Measurements from ENCODE around the gene UBR4. TPM values are rescaled to one million over a fixed set of nuclear protein-coding genes. Genes with fewer than 3 reads are reported as not detected.

UBR4 gene
- total RNA-seq, 2 experiments from 2014 or later = 121 to 126 TPM

- H3K36me3 ChIP-seq (ENCODE audit: insufficient read depth, low read length) = peaks cover 100% of the 10 kb centered on the region
- no peaks in the 10 kb centered on the region for H3K4me1 ChIP-seq (ENCODE audit: insufficient read depth, low read length, poor library complexity, severe bottlenecking)
- no peak overlapping the region for H3K27ac ChIP-seq (ENCODE audit: low read depth, low read length, poor library complexity, severe bottlenecking)
- intact Hi-C loops (cut with micrococcal nuclease; ENCODE audit: unreplicated experiment) = no loop called here
- no peaks in the 10 kb centered on the region; the same call in 1 of the 2 replicates for H4K20me1 ChIP-seq (ENCODE audit: insufficient read depth, low read length)
- ChIA-PET POLR2A (no interaction called here), CTCF (ENCODE audit: unreplicated experiment) (no interaction called here)
- no TSS peak for BruUV-seq (replicated peaks)
- no peaks in the 10 kb centered on the region for H3K9me3 ChIP-seq (ENCODE audit: low read length)
- H3K4me2 ChIP-seq (ENCODE audit: low read length) = no peak overlapping the region
- no peak for DNase-seq (ENCODE audit: low spot score)
- H3K79me2 ChIP-seq (ENCODE audit: insufficient read depth, low read depth, low read length) = no peaks in the 10 kb centered on the region
- no peak for TF ChIP-seq EZH2phosphoT487 (IDR thresholded peaks at IDR 0.05; ENCODE audit: borderline replicate concordance, low read depth, low read length)
- TF ChIP-seq, protein P1, sequence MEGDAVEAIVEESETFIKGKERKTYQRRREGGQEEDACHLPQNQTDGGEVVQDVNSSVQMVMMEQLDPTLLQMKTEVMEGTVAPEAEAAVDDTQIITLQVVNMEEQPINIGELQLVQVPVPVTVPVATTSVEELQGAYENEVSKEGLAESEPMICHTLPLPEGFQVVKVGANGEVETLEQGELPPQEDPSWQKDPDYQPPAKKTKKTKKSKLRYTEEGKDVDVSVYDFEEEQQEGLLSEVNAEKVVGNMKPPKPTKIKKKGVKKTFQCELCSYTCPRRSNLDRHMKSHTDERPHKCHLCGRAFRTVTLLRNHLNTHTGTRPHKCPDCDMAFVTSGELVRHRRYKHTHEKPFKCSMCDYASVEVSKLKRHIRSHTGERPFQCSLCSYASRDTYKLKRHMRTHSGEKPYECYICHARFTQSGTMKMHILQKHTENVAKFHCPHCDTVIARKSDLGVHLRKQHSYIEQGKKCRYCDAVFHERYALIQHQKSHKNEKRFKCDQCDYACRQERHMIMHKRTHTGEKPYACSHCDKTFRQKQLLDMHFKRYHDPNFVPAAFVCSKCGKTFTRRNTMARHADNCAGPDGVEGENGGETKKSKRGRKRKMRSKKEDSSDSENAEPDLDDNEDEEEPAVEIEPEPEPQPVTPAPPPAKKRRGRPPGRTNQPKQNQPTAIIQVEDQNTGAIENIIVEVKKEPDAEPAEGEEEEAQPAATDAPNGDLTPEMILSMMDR (conservative IDR thresholded peaks at IDR 0.05; ENCODE audit: low read length) = no peak
- no peaks in the 10 kb centered on the region for H3K9me2 ChIP-seq (ENCODE audit: insufficient read depth, low read length)
- H2AFZ ChIP-seq (ENCODE audit: low read length) = no peak overlapping the region
- no peak overlapping the region for H3K4me3 ChIP-seq (ENCODE audit: low read depth, low read length, poor library complexity, severe bottlenecking)
These were observed 85.8 kb downstream of the UBR4 start for GRCh38 chr1:19124273-19124672.

- peaks cover 100% of the 10 kb centered on the region for H3K36me3 ChIP-seq (ENCODE audit: insufficient read depth, low read length)
- POLR2A ChIA-PET = interaction anchor here (1.3 to 1.5 kb wide), 2 partner anchors 11 to 14 kb away, joined by 3 to 5 read pairs; no protein-coding TSS in a partner anchor
- no peak for DNase-seq (ENCODE audit: low spot score)
- H3K9me3 ChIP-seq (ENCODE audit: low read length) = no peaks in the 10 kb centered on the region
- intact Hi-C loops (cut with micrococcal nuclease; ENCODE audit: unreplicated experiment) = no loop called here
- H4K20me1 ChIP-seq (ENCODE audit: insufficient read depth, low read length) = no peaks in the 10 kb centered on the region; the same call in 1 of the 2 replicates
- H3K79me2 ChIP-seq (ENCODE audit: insufficient read depth, low read depth, low read length) = no peaks in the 10 kb centered on the region
- no peak overlapping the region for H3K4me2 ChIP-seq (ENCODE audit: low read length)
- CTCF ChIA-PET (ENCODE audit: unreplicated experiment) = no interaction called here
- no peak overlapping the region for H3K4me3 ChIP-seq (ENCODE audit: low read depth, low read length, poor library complexity, severe bottlenecking)
- BruUV-seq (replicated peaks) = no TSS peak
- H2AFZ ChIP-seq (ENCODE audit: low read length) = no peak overlapping the region
- H3K4me1 ChIP-seq (ENCODE audit: insufficient read depth, low read length, poor library complexity, severe bottlenecking) = no peaks in the 10 kb centered on the region
- no peak for TF ChIP-seq EZH2phosphoT487 (IDR thresholded peaks at IDR 0.05; ENCODE audit: borderline replicate concordance, low read depth, low read length)
- TF ChIP-seq, protein P1 (conservative IDR thresholded peaks at IDR 0.05; ENCODE audit: low read length) = no peak
- H3K9me2 ChIP-seq (ENCODE audit: insufficient read depth, low read length) = no peaks in the 10 kb centered on the region
- H3K27ac ChIP-seq (ENCODE audit: low read depth, low read length, poor library complexity, severe bottlenecking) = no peak overlapping the region
These were observed 86.2 kb downstream of the UBR4 start for GRCh38 chr1:19123837-19124236.

DNA sequence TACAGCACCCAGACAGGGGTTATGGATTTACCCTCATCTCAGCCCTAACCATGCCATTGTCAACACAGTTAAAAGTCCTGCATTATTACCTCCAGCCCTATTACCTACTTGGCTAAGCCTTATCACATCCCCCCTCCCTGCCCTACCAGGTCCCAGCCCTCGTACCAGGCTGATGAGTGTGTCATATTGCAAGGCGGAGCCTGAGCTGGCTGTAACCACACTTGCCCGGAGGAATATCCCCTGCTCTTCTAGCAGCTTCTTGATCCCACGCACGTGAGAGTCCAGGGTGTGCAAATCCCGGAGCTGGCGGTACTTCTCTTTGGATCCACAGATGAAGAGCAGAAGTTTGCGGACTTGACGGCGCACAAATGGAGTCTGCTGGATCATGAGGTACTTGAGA is 87.4 kb downstream of the UBR4 start:
- H3K27ac ChIP-seq (ENCODE audit: low read depth, low read length, poor library complexity, severe bottlenecking) = no peak overlapping the region
- no peaks in the 10 kb centered on the region for H3K9me2 ChIP-seq (ENCODE audit: insufficient read depth, low read length)
- H3K4me2 ChIP-seq (ENCODE audit: low read length) = no peak overlapping the region
- TF ChIP-seq EZH2phosphoT487 (IDR thresholded peaks at IDR 0.05; ENCODE audit: borderline replicate concordance, low read depth, low read length) = no peak
- TF ChIP-seq, protein P1 (conservative IDR thresholded peaks at IDR 0.05; ENCODE audit: low read length) = no peak
- ChIA-PET POLR2A (interaction anchor here (0.7 to 1.5 kb wide), 3 partner anchors 12 to 133 kb away, joined by 3 to 5 read pairs (median 3); no protein-coding TSS in a partner anchor), CTCF (ENCODE audit: unreplicated experiment) (no interaction called here)
- no TSS peak for BruUV-seq (replicated peaks)
- no peak overlapping the region for H3K4me3 ChIP-seq (ENCODE audit: low read depth, low read length, poor library complexity, severe bottlenecking)
- H2AFZ ChIP-seq (ENCODE audit: low read length) = no peak overlapping the region
- no peaks in the 10 kb centered on the region for H3K79me2 ChIP-seq (ENCODE audit: insufficient read depth, low read depth, low read length)
- DNase-seq (ENCODE audit: low spot score) = no peak
- H3K4me1 ChIP-seq (ENCODE audit: insufficient read depth, low read length, poor library complexity, severe bottlenecking) = no peaks in the 10 kb centered on the region
- intact Hi-C loops (cut with micrococcal nuclease; ENCODE audit: unreplicated experiment) = no loop called here
- H3K36me3 ChIP-seq (ENCODE audit: insufficient read depth, low read length) = peaks cover 99% of the 10 kb centered on the region
- H3K9me3 ChIP-seq (ENCODE audit: low read length) = no peaks in the 10 kb centered on the region
- no peaks in the 10 kb centered on the region; the same call in 1 of the 2 replicates for H4K20me1 ChIP-seq (ENCODE audit: insufficient read depth, low read length)

Measured in OCI-LY7 (cell line).